MCF 10A (cell line): ENCODE data around the gene HAL. TPM values are rescaled to one million over a fixed set of nuclear protein-coding genes. Genes with fewer than 3 reads are reported as not detected.
"Not testable (repeated sequence)": the region's sequence is repeated elsewhere in the genome, so short reads cannot be mapped to it uniquely, and the experiment has no call there.

Experiments
- BruUV-seq: library from RNA; stranded (reverse); fragments of 400-500 nt; replicated peaks from 2 replicates; lab custom pipeline; 2021; lab: Mats Ljungman, UMichigan
- CTCF ChIA-PET: fragments of 300-600 bp; sonication (Branson Sonifier 250); formaldehyde crosslinking; extraction: SDS; loops from one replicate; lab custom pipeline; 2021; ENCODE audit warnings: antibody characterized with exemption, inconsistent platforms; lab: Yijun Ruan, JAX
- POLR2A ChIA-PET: fragments of 300-600, 350-650 bp; sonication (Branson Sonifier 250); formaldehyde crosslinking; extraction: SDS; loops from one replicate; lab custom pipeline; 2020; ENCODE audit warnings: antibody characterized with exemption, inconsistent platforms; lab: Yijun Ruan, JAX
- DNase-seq: peaks from one replicate; pipeline ENCODE4 v3.0.0-alpha.2; 2018; ENCODE audit not compliant: unreplicated experiment
- H3K27ac Mint-ChIP-seq: one replicate; pipeline ENCODE4 v1.8.0; 2022; ENCODE audit warnings: mild to moderate bottlenecking, low read depth, mixed read lengths; ENCODE audit not compliant: unreplicated experiment
- H3K27me3 Mint-ChIP-seq: one replicate; pipeline ENCODE4 v1.8.0; 2022; ENCODE audit warnings: mixed read lengths; ENCODE audit not compliant: insufficient read depth, unreplicated experiment
- H3K36me3 Mint-ChIP-seq: one replicate; pipeline ENCODE4 v1.8.0; 2022; ENCODE audit warnings: mild to moderate bottlenecking, moderate library complexity, mixed read lengths; ENCODE audit not compliant: insufficient read depth, unreplicated experiment
- H3K4me1 Mint-ChIP-seq: one replicate; pipeline ENCODE4 v1.8.0; 2022; ENCODE audit warnings: mixed read lengths; ENCODE audit not compliant: insufficient read depth, unreplicated experiment
- H3K4me3 Mint-ChIP-seq: one replicate; pipeline ENCODE4 v1.8.0; 2022; ENCODE audit warnings: mild to moderate bottlenecking, moderate library complexity, mixed read lengths; ENCODE audit not compliant: unreplicated experiment
- H3K9me3 Mint-ChIP-seq: one replicate; pipeline ENCODE4 v1.8.0; 2022; ENCODE audit warnings: mixed read lengths; ENCODE audit not compliant: unreplicated experiment
- intact Hi-C: fragments of 100-400 bp; cut with micrococcal nuclease; formaldehyde crosslinking; loops from 2 replicates; pipeline ENCODE4 v1.14.1; 2022
- total RNA-seq: library from RNA; stranded (reverse); gene quantifications from 2 replicates; pipeline ENCODE4 v1.2.3, GENCODE V29; 2022
- TF ChIP-seq, protein P1 (sequence below): fragments of 200-600 bp; IDR thresholded peaks from one replicate; pipeline ENCODE4 v1.8.0; 2022; ENCODE audit warnings: antibody characterized with exemption, mild to moderate bottlenecking; ENCODE audit not compliant: unreplicated experiment

Gene HAL
- total RNA-seq, 1 experiment from 2014 or later, result 1.1 TPM

DNA sequence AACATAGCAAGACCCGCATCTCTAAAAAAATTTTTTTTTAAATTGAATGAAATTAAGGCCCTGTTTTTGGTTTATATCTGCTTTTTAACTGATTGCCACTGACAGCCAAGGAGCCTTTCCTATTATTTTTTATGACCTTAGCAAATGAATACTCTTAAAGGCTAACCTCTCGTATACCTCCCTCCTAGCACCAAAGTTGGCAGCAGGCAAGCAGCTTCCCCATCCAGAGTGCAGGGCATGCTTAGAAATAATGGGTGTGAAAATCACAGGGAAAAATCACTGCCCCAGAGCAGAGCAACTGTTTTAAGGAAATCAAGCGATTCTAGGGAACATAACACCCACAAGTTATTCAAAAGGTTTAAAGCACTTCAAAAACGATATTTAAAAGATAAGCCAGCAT, 20.7 kb downstream of the HAL start:
- Mint-ChIP-seq H3K4me3 (no peak overlapping the region), H3K36me3 (no peaks in the 10 kb centered on the region), H3K4me1 (peaks cover 5% of the 10 kb centered on the region), H3K9me3 (no peaks in the 10 kb centered on the region), H3K27me3 (no peaks in the 10 kb centered on the region), H3K27ac (no peak overlapping the region)
- BruUV-seq, result no TSS peak
- TF ChIP-seq, protein P1, sequence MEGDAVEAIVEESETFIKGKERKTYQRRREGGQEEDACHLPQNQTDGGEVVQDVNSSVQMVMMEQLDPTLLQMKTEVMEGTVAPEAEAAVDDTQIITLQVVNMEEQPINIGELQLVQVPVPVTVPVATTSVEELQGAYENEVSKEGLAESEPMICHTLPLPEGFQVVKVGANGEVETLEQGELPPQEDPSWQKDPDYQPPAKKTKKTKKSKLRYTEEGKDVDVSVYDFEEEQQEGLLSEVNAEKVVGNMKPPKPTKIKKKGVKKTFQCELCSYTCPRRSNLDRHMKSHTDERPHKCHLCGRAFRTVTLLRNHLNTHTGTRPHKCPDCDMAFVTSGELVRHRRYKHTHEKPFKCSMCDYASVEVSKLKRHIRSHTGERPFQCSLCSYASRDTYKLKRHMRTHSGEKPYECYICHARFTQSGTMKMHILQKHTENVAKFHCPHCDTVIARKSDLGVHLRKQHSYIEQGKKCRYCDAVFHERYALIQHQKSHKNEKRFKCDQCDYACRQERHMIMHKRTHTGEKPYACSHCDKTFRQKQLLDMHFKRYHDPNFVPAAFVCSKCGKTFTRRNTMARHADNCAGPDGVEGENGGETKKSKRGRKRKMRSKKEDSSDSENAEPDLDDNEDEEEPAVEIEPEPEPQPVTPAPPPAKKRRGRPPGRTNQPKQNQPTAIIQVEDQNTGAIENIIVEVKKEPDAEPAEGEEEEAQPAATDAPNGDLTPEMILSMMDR, result no peak
- ChIA-PET CTCF (interaction anchor here (2.3 kb wide), 1 partner anchor 23 kb away, joined by 12 read pairs; no protein-coding TSS in a partner anchor), POLR2A (no interaction called here)
- intact Hi-C loops, result no loop called here
- DNase-seq, result no peak

DNA sequence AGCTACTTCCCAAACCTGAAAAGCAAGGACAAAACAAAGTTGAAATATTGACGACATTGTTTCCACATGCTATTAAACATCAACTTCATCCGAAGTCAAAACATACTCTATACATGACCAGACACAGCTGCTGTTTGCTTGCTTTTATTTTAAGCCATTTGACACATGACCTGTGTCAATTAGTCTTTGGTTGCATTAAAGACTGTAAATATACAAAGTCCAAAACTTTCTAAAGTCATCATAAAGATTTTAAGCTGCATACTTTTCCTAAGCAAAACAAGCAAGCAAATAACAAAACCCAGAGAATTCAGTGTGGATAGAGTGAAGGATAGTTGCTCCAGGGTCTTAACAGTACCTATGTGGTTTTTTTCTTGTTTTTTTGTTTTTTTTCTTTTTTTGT, 21.8 kb downstream of the HAL start:
- Mint-ChIP-seq H3K36me3 (no peaks in the 10 kb centered on the region), H3K27ac (no peak overlapping the region), H3K4me3 (no peak overlapping the region), H3K9me3 (no peaks in the 10 kb centered on the region), H3K4me1 (peaks cover 5% of the 10 kb centered on the region), H3K27me3 (no peaks in the 10 kb centered on the region)
- BruUV-seq, result no TSS peak
- no peak for DNase-seq
- ChIA-PET POLR2A (interaction anchor here (1.2 to 2.1 kb wide), 2 partner anchors 9 to 25 kb away, joined by 3 to 7 read pairs; no protein-coding TSS in a partner anchor), CTCF (interaction anchor here (0.6 to 2.3 kb wide), 3 partner anchors 24 to 427 kb away, joined by 3 to 12 read pairs (median 3); no protein-coding TSS in a partner anchor)
- intact Hi-C loops, result no loop called here
- TF ChIP-seq, protein P1, result no peak

DNA sequence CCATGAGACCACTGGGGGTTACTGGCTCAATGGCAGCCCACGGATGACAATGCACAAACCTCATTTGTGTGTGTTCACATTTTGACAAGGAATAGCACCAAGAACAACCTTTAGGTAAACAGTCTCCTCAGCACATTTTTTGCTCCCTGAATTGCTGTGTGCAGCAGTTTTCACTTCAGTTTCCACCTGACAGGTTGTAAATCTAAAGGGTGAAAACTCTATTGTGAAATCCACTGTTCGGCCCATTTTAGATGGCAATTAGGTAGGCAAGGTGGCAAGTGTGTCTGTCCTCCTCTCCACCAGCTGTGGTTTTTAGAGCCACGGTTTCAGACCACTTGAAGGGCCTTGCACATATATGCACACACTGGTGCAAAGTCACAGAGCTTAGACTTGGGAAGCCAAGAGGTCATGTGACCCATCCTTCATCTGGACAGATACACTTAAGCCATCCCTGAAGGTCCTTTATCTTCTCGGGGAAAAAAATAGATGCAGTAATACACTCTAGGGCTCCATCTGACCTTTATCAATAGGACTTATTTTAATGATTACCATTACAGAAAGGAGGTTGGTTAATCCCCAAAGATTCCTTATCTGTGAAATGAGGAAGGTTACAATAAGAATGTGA, 23.2 kb downstream of the HAL start:
- no peaks in the 10 kb centered on the region for H3K27me3 Mint-ChIP-seq
- H3K9me3 Mint-ChIP-seq, result no peaks in the 10 kb centered on the region
- H3K4me1 Mint-ChIP-seq, result peaks cover 5% of the 10 kb centered on the region
- no TSS peak for BruUV-seq
- H3K4me3 Mint-ChIP-seq, result no peak overlapping the region
- POLR2A ChIA-PET, result interaction anchor here (1.2 to 2.1 kb wide), 2 partner anchors 11 to 23 kb away, joined by 3 to 7 read pairs; no protein-coding TSS in a partner anchor
- intact Hi-C loops, result no loop called here
- no peak overlapping the region for H3K27ac Mint-ChIP-seq
- no peak for DNase-seq
- H3K36me3 Mint-ChIP-seq, result no peaks in the 10 kb centered on the region
- TF ChIP-seq, protein P1, result no peak
- CTCF ChIA-PET, result interaction anchor here (0.7 to 1.3 kb wide), 3 partner anchors 26 to 409 kb away, joined by 3 read pairs; no protein-coding TSS in a partner anchor

DNA sequence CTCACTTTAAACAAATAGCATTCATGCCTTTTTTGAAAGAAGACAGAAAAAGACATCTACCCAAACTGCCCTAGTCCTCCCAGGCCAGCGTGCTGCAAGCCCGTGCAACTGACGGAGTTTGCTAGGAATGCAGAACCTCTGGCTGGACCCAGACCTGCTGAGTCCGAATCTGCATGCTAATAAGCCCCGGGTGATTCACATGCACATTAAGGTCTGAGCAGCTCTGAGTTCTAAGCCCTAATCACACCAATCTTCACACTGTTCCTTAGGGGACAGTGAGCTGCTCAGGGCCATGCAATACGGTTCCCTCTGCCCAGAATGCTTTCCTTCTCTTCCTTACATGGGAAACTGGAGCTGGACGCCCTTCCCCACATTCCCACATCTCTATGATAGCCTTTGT, 25.2 kb downstream of the HAL start:
- no peak for DNase-seq
- H3K4me1 Mint-ChIP-seq, result no peaks in the 10 kb centered on the region
- ChIA-PET POLR2A (interaction anchor here (0.7 kb wide), 1 partner anchor 252 kb away, joined by 3 read pairs; no protein-coding TSS in a partner anchor), CTCF (no interaction called here)
- no TSS peak for BruUV-seq
- H3K36me3 Mint-ChIP-seq, result no peaks in the 10 kb centered on the region
- no peak overlapping the region for H3K27ac Mint-ChIP-seq
- intact Hi-C loops, result no loop called here
- TF ChIP-seq, protein P1, result no peak
- no peaks in the 10 kb centered on the region for H3K9me3 Mint-ChIP-seq
- no peaks in the 10 kb centered on the region for H3K27me3 Mint-ChIP-seq
- H3K4me3 Mint-ChIP-seq, result no peak overlapping the region

DNA sequence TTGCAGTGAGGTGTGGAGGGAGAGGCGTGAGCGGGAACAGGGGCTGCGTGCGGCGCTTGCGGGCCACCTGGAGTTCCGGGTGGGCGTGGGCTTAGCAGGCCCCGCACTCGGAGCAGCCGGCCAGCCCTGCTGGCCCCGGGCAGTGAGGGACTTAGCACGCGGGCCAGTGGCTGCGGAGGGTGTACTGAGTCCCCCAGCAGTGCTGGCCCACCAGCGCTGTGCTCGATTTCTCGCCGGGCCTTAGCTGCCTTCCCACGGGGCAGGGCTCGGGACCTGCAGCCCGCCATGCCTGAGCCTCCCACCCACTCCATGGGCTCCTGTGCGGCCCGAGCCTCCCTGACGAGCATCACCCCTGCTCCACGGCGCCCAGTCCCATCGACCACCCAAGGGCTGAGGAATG, 27.0 kb downstream of the HAL start:
- H3K4me1 Mint-ChIP-seq, BruUV-seq, DNase-seq, H3K9me3 Mint-ChIP-seq, H3K36me3 Mint-ChIP-seq, H3K27ac Mint-ChIP-seq, H3K27me3 Mint-ChIP-seq, intact Hi-C loops, H3K4me3 Mint-ChIP-seq: not testable (repeated sequence)
- POLR2A ChIA-PET, result interaction anchor here (0.7 kb wide), 1 partner anchor 31 kb away, joined by 3 read pairs; no protein-coding TSS in a partner anchor
- CTCF ChIA-PET, result interaction anchor here (0.6 kb wide), 2 partner anchors 143 to 521 kb away, joined by 3 read pairs; partner anchors contain the start of gene CFAP54
